HCT116 (cell line): ENCODE measurements around the gene PLK5. TPM values are rescaled to one million over a fixed set of nuclear protein-coding genes. Genes with fewer than 3 reads are reported as not detected.

ENCODE experiments used
- ATAC-seq: fragments of 200-7000 bp; cut with Tn5 transposase; 2 replicates; pipeline ENCODE4 v1.9.1; 2020; ENCODE audit warnings: mild to moderate bottlenecking, moderate library complexity
- BruUV-seq: library from RNA; stranded (reverse); fragments of 400-500 nt; replicated peaks from 2 replicates; lab custom pipeline; 2021; lab: Mats Ljungman, UMichigan
- CTCF ChIA-PET: fragments of 300-600 bp; sonication (Branson Sonifier 250); formaldehyde crosslinking; loops from one replicate; lab custom pipeline; 2021; ENCODE audit warnings: antibody characterized with exemption; lab: Charles Lee
- POLR2A ChIA-PET: fragments of 300-600, 350-600 bp; sonication (Branson Sonifier 250); formaldehyde crosslinking; loops from one replicate; lab custom pipeline; 2021; ENCODE audit warnings: antibody characterized with exemption; lab: Charles Lee
- RAD21 ChIA-PET, 2 experiments: fragments of 300-600 bp; sonication (Branson Sonifier 250); formaldehyde crosslinking; loops; one replicate each; lab custom pipeline; 2023; ENCODE audit warnings: low total read pairs in 2 of 2; ENCODE audit not compliant: uncharacterized antibody in 2 of 2, unreplicated experiment in 2 of 2, low non-redundant PET in 1 of 2; lab: Charles Lee
- DNase-seq: peaks from one replicate; pipeline ENCODE4 v3.0.0-alpha.2; 2010; ENCODE audit warnings: low read depth, low spot score
- H2AFZ ChIP-seq: fragments of 200-600 bp; shearing (Covaris generic), sonication (generic); 2 replicates; pipeline ENCODE4 v1.6.1; 2017; ENCODE audit warnings: low read depth, mixed run types, mixed read lengths, antibody characterized with exemption, low read length; ENCODE audit not compliant: poor library complexity, severe bottlenecking
- H3K27ac ChIP-seq: 2 replicates; pipeline ENCODE4 v1.5.1; 2012; ENCODE audit warnings: low read depth, low read length
- H3K27me3 ChIP-seq: fragments of 200-600 bp; sonication (generic); 2 replicates; pipeline ENCODE4 v1.6.1; 2016; ENCODE audit warnings: mixed run types, low read length, mixed read lengths; ENCODE audit not compliant: insufficient read depth
- H3K36me3 ChIP-seq, 2 experiments: fragments of 200-500 bp in 1 of 2; fragments of 200-600 bp in 1 of 2; sonication (Bioruptor generic) in 1 of 2; sonication (generic) in 1 of 2; 2 replicates each; pipeline versions ENCODE4 v1.5.1 to v1.6.1; 2014 to 2016; ENCODE audit warnings: low read length in 2 of 2, inconsistent platforms in 1 of 2, mixed read lengths in 1 of 2, mixed run types in 1 of 2; ENCODE audit not compliant: insufficient read depth in 2 of 2, control insufficient read depth in 1 of 2
- H3K4me1 ChIP-seq, 2 experiments: fragments of 200-600 bp in 1 of 2; sonication (generic) in 1 of 2; 2 replicates each; pipeline versions ENCODE4 v1.5.1 to v1.6.1; 2012 to 2017; ENCODE audit warnings: low read length in 2 of 2, inconsistent platforms in 1 of 2, mild to moderate bottlenecking in 1 of 2, mixed read lengths in 1 of 2, mixed run types in 1 of 2, moderate library complexity in 1 of 2; ENCODE audit not compliant: insufficient read depth in 2 of 2, control insufficient read depth in 1 of 2
- H3K4me2 ChIP-seq: fragments of 200-600 bp; sonication (generic); 2 replicates; pipeline ENCODE4 v1.6.1; 2017; ENCODE audit warnings: mixed run types, low read length, mixed read lengths
- H3K4me3 ChIP-seq, 2 experiments: fragments of 200-600 bp in 1 of 2; sonication (generic) in 1 of 2; replicated peaks in 1 of 2; 2 replicates each; pipeline ENCODE4 v1.5.1; 2011 to 2016; ENCODE audit warnings: low read length in 2 of 2, control low read depth in 1 of 2, low read depth in 1 of 2, mild to moderate bottlenecking in 1 of 2, mixed read lengths in 1 of 2, mixed run types in 1 of 2
- H3K79me2 ChIP-seq: fragments of 200-600 bp; sonication (generic); 2 replicates; pipeline ENCODE4 v1.6.1; 2017; ENCODE audit warnings: mild to moderate bottlenecking, mixed run types, low read length, moderate library complexity, mixed read lengths; ENCODE audit not compliant: insufficient read depth
- H3K9ac ChIP-seq: fragments of 200-600 bp; sonication (generic); 2 replicates; pipeline ENCODE4 v1.6.1; 2016; ENCODE audit warnings: low read length, mixed read lengths
- H3K9me2 ChIP-seq: fragments of 200-600 bp; sonication (generic), shearing (Covaris generic); 2 replicates; pipeline ENCODE4 v1.6.1; 2017; ENCODE audit warnings: mixed run types, mild to moderate bottlenecking, moderate library complexity; ENCODE audit not compliant: insufficient read depth
- H3K9me3 ChIP-seq, 2 experiments: fragments of 200-500 bp in 1 of 2; fragments of 200-600 bp in 1 of 2; sonication (Bioruptor generic) in 1 of 2; sonication (generic) in 1 of 2; 2 replicates each; pipeline ENCODE4 v1.6.1; 2014 to 2017; ENCODE audit warnings: low read length in 2 of 2, mixed read lengths in 2 of 2, inconsistent platforms in 1 of 2, low read depth in 1 of 2, mild to moderate bottlenecking in 1 of 2, mixed run types in 1 of 2, moderate library complexity in 1 of 2; ENCODE audit not compliant: control insufficient read depth in 1 of 2, insufficient read depth in 1 of 2
- H4K20me1 ChIP-seq: fragments of 200-600 bp; sonication (generic), shearing (Covaris generic); 2 replicates; pipeline ENCODE4 v1.6.1; 2017; ENCODE audit warnings: mixed run types, mild to moderate bottlenecking, moderate library complexity; ENCODE audit not compliant: insufficient read depth
- EZH2 ChIP-seq: fragments of 200-600 bp; sonication (generic); IDR thresholded peaks from 2 replicates; pipeline ENCODE4 v1.6.1; 2017; ENCODE audit warnings: antibody characterized with exemption, mixed run types
- EZH2phosphoT487 ChIP-seq: fragments of 200-600 bp; IDR thresholded peaks from 2 replicates; pipeline ENCODE4 v1.6.1; 2018; ENCODE audit warnings: antibody characterized with exemption, borderline replicate concordance
- FOSL1 ChIP-seq: IDR thresholded peaks from 2 replicates; pipeline ENCODE4 v1.6.1; 2012; ENCODE audit warnings: low read depth
- MAX ChIP-seq: IDR thresholded peaks from 2 replicates; pipeline ENCODE4 v1.6.1; 2012
- POLR2AphosphoS5 ChIP-seq: IDR thresholded peaks from 2 replicates; pipeline ENCODE4 v1.6.1; 2011; ENCODE audit warnings: mild to moderate bottlenecking, low read depth, low read length, moderate library complexity
- REST ChIP-seq: IDR thresholded peaks from 2 replicates; pipeline ENCODE4 v1.6.1; 2012; ENCODE audit warnings: low read depth
- SIN3A ChIP-seq: IDR thresholded peaks from 2 replicates; pipeline ENCODE4 v1.6.1; 2012; ENCODE audit warnings: low read depth
- TCF7L2 ChIP-seq: IDR thresholded peaks from 2 replicates; pipeline ENCODE4 v1.7.0; 2011; ENCODE audit warnings: borderline replicate concordance, inconsistent platforms; ENCODE audit not compliant: insufficient read depth, insufficient read length; ENCODE audit errors: extremely low read depth
- ZFX ChIP-seq: fragments of 450-650 bp; IDR thresholded peaks from 2 replicates; pipeline ENCODE4 v1.6.1; 2017
- ZNF274 ChIP-seq: fragments of 200-500 bp; sonication (Bioruptor generic); IDR thresholded peaks from 2 replicates; pipeline ENCODE4 v1.6.1; 2014; ENCODE audit warnings: mild to moderate bottlenecking, low read depth, low read length, inconsistent platforms
- intact Hi-C: fragments of 100-400 bp; cut with micrococcal nuclease; formaldehyde crosslinking; loops from 2 replicates; pipeline ENCODE4 v1.10.0; 2022
- total RNA-seq: library from RNA; stranded (reverse); gene quantifications from one replicate; pipeline ENCODE4 v1.2.1, GENCODE V29; 2021; ENCODE audit not compliant: unreplicated experiment

PLK5 gene
- total RNA-seq, 1 experiment from 2014 or later, result not detected

GRCh38 chr19:1520203-1520780 lies 3.6 kb upstream of the PLK5 start:
- TF ChIP-seq ZFX (no peak), EZH2 (no peak), TCF7L2 (no peak), REST (no peak), FOSL1 (no peak), POLR2AphosphoS5 (no peak), MAX (no peak), EZH2phosphoT487 (no peak), SIN3A (no peak), ZNF274 (no peak)
- CTCF ChIA-PET, result no interaction called here
- H3K79me2 ChIP-seq, result no peaks in the 10 kb centered on the region

More at GRCh38 chr19:1520203-1520780, 3.6 kb upstream of the PLK5 start:
- Histone ChIP-seq H3K4me1 (no peaks in the 10 kb centered on the region), H3K4me2 (no peak overlapping the region), H3K9me2 (no peaks in the 10 kb centered on the region), H3K4me3 (no peak overlapping the region), H3K36me3 (no peaks in the 10 kb centered on the region), H3K9me3 (no peaks in the 10 kb centered on the region), H2AFZ (no peak overlapping the region), H3K9ac (no peak overlapping the region), H4K20me1 (no peaks in the 10 kb centered on the region), H3K27me3 (no peaks in the 10 kb centered on the region), H3K27ac (no peak overlapping the region; the same call in 1 of the 2 replicates)
- DNase-seq (no peak), ATAC-seq (no peak)
- BruUV-seq, result no TSS peak
- intact Hi-C loops, result no loop called here
- ChIA-PET POLR2A (no interaction called here), RAD21 (no interaction called here)
